ENCODE results near the gene DCC. TPM values are rescaled to one million over a fixed set of nuclear protein-coding genes. Genes with fewer than 3 reads are reported as not detected.

The DCC gene
- total and polyA plus RNA-seq, 2 of the 8 experiments (the other 6 are each of a cell fraction or from before 2014, with no cell fraction given): 0.14 to 1.4 TPM

Small RNA genes lying within 50 kb of the gene (microRNA-seq; reads per million reads assigned to microRNA genes)
- gene MIR4528 (ENCODE audit: borderline microRNAs expressed in 2 of 2, borderline number of aligned reads in 2 of 2, borderline replicate concordance in 1 of 2): 0 reads per million in 2 experiments

Small RNA genes lying within 50 kb of the gene (small RNA-seq; reads per million reads assigned to genes)
- gene AC011155.1 (ENCODE audit: insufficient read depth): not detected
- not detected for gene MIR4528 (ENCODE audit: insufficient read depth)

Measured in H1 (cell line).